ENCODE measurements around the gene PEX14. TPM values are rescaled to one million over a fixed set of nuclear protein-coding genes. Genes with fewer than 3 reads are reported as not detected.
"Not testable (repeated sequence)": the region's sequence is repeated elsewhere in the genome, so short reads cannot be mapped to it uniquely, and the experiment has no call there.

PEX14 gene
- total RNA-seq (2014; rRNA removed; shearing (Covaris generic)) (14.0 and 19.6 TPM in 2 replicates), polyA plus RNA-seq (2016; fragmentation: Nextera tagmentation; extraction: Ambion mirVana) (16.4 and 17.6 TPM in 2 replicates)
- long read RNA-seq, partial matches to known transcripts, result 2 of 6 reads
- long read RNA-seq, other reads (novel, unspliced or antisense), result 3 of 6 reads

GRCh38 chr1:10474613-10475507 is at the start of gene PEX14:
TSS of gene PEX14 (plus strand) at chr1:10474950. CDS start at chr1:10474967, 17 bp downstream.
- Histone ChIP-seq H3K36me3 (ENCODE audit: insufficient read depth) (no peaks in the 10 kb centered on the region), H3K79me2 (replicated peaks; ENCODE audit: insufficient read depth) (peaks cover 68% of the 10 kb centered on the region), H3K4me2 (peak within 1 kb of the TSS; percentile 96), H3K9me2 (ENCODE audit: insufficient read depth) (no peaks in the 10 kb centered on the region), H2AFZ (peak within 1 kb of the TSS; percentile 86), H3K27ac (ENCODE audit: low read depth) (peak within 1 kb of the TSS; percentile 97), H4K20me1 (replicated peaks; ENCODE audit: insufficient read depth) (peaks cover 24% of the 10 kb centered on the region), H3K4me3 (peak within 1 kb of the TSS; percentile 99), H3F3A (replicated peaks; ENCODE audit: low read depth) (peaks cover 14% of the 10 kb centered on the region), H3K4me1 (ENCODE audit: insufficient read depth) (peaks cover 20% of the 10 kb centered on the region), H3K27me3 (ENCODE audit: insufficient read depth) (no peaks in the 10 kb centered on the region)
- Mint-ChIP-seq H3K27ac (peak within 1 kb of the TSS; percentile 83), H3K36me3 (ENCODE audit: low read depth) (peaks cover 8% of the 10 kb centered on the region; the same call in 2 of the 3 replicates), H3K27me3 (ENCODE audit: insufficient read depth, low read depth, poor library complexity) (peaks cover 11% of the 10 kb centered on the region), H3K4me1 (peaks cover 22% of the 10 kb centered on the region), H3K4me3 (peak within 1 kb of the TSS; percentile 94), H3K9me3 (no peaks in the 10 kb centered on the region)
- peak; percentile 98 for DNase-seq (ENCODE audit: low spot score)
- peak; percentile 82 for ATAC-seq
- TF ChIP-seq NANOG (IDR thresholded peaks at IDR 0.05; ENCODE audit: borderline replicate concordance), result no peak
- TF ChIP-seq ETS1 (IDR thresholded peaks at IDR 0.05), result peak; percentile 98
- TF ChIP-seq CTCF (conservative IDR thresholded peaks at IDR 0.05; ENCODE audit: low read depth in 2 of 2), result 0 out of 4 replicates have a peak, but pooled peaks of 1 of the 2 experiments have one; percentile 11
- TF ChIP-seq ZNF462 (CRISPR knock-in tag; IDR thresholded peaks at IDR 0.05), result no peak
- TF ChIP-seq POLR2AphosphoS5 (IDR thresholded peaks at IDR 0.05; ENCODE audit: low read depth), result peak; percentile 65
- TF ChIP-seq CREB1 (CRISPR knock-in tag; IDR thresholded peaks at IDR 0.05; ENCODE audit: low read depth), result 0 out of 2 replicates have a peak, but pooled peaks have one; percentile 28
- no peak for TF ChIP-seq STAT1 (IDR thresholded peaks at IDR 0.05; ENCODE audit: unreplicated experiment)

GRCh38 chr1:10425826-10426534 is 48.8 kb upstream of the PEX14 start:
- Mint-ChIP-seq H3K4me1 (peaks cover 11% of the 10 kb centered on the region), H3K27me3 (ENCODE audit: insufficient read depth, low read depth, poor library complexity) (peaks cover 12% of the 10 kb centered on the region), H3K27ac (peak overlapping the region; percentile 89), H3K36me3 (ENCODE audit: low read depth) (peaks cover 13% of the 10 kb centered on the region)
- not testable (repeated sequence) for H3K9me3 Mint-ChIP-seq; H3K79me2 ChIP-seq (replicated peaks; ENCODE audit: insufficient read depth); H3K4me1 ChIP-seq (ENCODE audit: insufficient read depth); H3K36me3 ChIP-seq (ENCODE audit: insufficient read depth); H3K4me3 ChIP-seq; DNase-seq (ENCODE audit: low spot score); H3K9me2 ChIP-seq (ENCODE audit: insufficient read depth); H3K4me3 Mint-ChIP-seq; H3K4me2 ChIP-seq; H3K27me3 ChIP-seq (ENCODE audit: insufficient read depth); H2AFZ ChIP-seq; ATAC-seq; H4K20me1 ChIP-seq (replicated peaks; ENCODE audit: insufficient read depth)
- H3F3A ChIP-seq (replicated peaks; ENCODE audit: low read depth), result peaks cover 14% of the 10 kb centered on the region
- 0 out of 2 replicates have a peak overlapping the region, but pooled peaks have one; percentile 45 for H3K27ac ChIP-seq (ENCODE audit: low read depth)

Data from GM23338 (cell line).